Small intestine (tissue), 7 donors: Measurements from ENCODE around the gene GPR62. TPM values are rescaled to one million over a fixed set of nuclear protein-coding genes. Genes with fewer than 3 reads are reported as not detected.

Experiments
- DNase-seq, 2 donors: peaks; one replicate each; pipeline versions ENCODE4 v3.0.0 to v3.0.0-alpha.2; 2013
- FAIRE-seq: peaks from 2 replicates; lab custom pipeline; 2012; peaks lifted over from hg19 to GRCh38; lab: Jason Lieb, UNC
- H3K27ac ChIP-seq, 3 donors: one replicate each; pipeline ENCODE4 v1.5.1; 2013; ENCODE audit warnings: low read length in 2 of 3, mild to moderate bottlenecking in 2 of 3, control low read depth in 1 of 3, inconsistent platforms in 1 of 3, low read depth in 1 of 3, moderate library complexity in 1 of 3
- H3K27me3 ChIP-seq, 3 donors: one replicate each; pipeline ENCODE4 v1.6.1; 2013; ENCODE audit warnings: low read length in 3 of 3, inconsistent platforms in 1 of 3; ENCODE audit not compliant: control insufficient read depth in 3 of 3, insufficient read depth in 3 of 3
- H3K36me3 ChIP-seq, 3 donors: one replicate each; pipeline ENCODE4 v1.6.1; 2013; ENCODE audit warnings: low read length in 3 of 3, inconsistent platforms in 1 of 3, low read depth in 1 of 3, mild to moderate bottlenecking in 1 of 3, moderate library complexity in 1 of 3; ENCODE audit not compliant: control insufficient read depth in 3 of 3, insufficient read depth in 2 of 3
- H3K4me1 ChIP-seq, 3 donors: one replicate each; pipeline ENCODE4 v1.6.1; 2013; ENCODE audit warnings: low read length in 2 of 3, inconsistent platforms in 1 of 3, low read depth in 1 of 3, mild to moderate bottlenecking in 1 of 3, moderate library complexity in 1 of 3; ENCODE audit not compliant: control insufficient read depth in 3 of 3, insufficient read depth in 2 of 3
- H3K4me3 ChIP-seq, 3 donors: one replicate each; pipeline ENCODE4 v1.5.1; 2013; ENCODE audit warnings: low read length in 3 of 3, control low read depth in 1 of 3, inconsistent platforms in 1 of 3, low read depth in 1 of 3, mild to moderate bottlenecking in 1 of 3, moderate library complexity in 1 of 3
- H3K9me3 ChIP-seq, 2 donors: one replicate each; pipeline ENCODE4 v1.6.1; 2013; ENCODE audit warnings: low read depth in 1 of 2, low read length in 1 of 2; ENCODE audit not compliant: control insufficient read depth in 2 of 2, insufficient read depth in 1 of 2
- WGBS, 3 donors: extraction: QIAGEN DNeasy Blood & Tissue Kit; methylation state at CpG; one replicate each; pipeline ENCODE4 v1.1.7; 2013; 5-methylcytosine and 5-hydroxymethylcytosine counted together
- polyA plus RNA-seq, 4 donors: library from polyadenylated mRNA; stranded (reverse) in 3 of 4; unstranded in 1 of 4; fragments of 200-250 nt in 3 of 4; fragments of 120-200 nt in 1 of 4; gene quantifications; one replicate each; pipeline versions ENCODE4 v1.2.1 to v1.2.3, GENCODE V29; 2013
- donor health status: healthy with polysubstance abuse.
- donor health status: control.
- donor health status: control.
- donor health status: Bipolar disorder and iron deficiency.
- donor health status: healthy.

The GPR62 gene
- polyA plus RNA-seq, 4 donors: 0.09 to 0.10 TPM; not detected in 2

- WGBS, 3 donors: 95 to 96% (median 95%) methylated on average over 25 of the region's 25 CpGs
- H3K4me1 ChIP-seq: peaks cover 3 to 8% (median 4%) of the 10 kb centered on the region in 3 donors
- DNase-seq (no peak), FAIRE-seq (no peak)
- H3K4me3 ChIP-seq: no peak overlapping the region
- peaks cover 7 to 70% (median 11%) of the 10 kb centered on the region in 3 donors for H3K36me3 ChIP-seq
- no peaks in the 10 kb centered on the region for H3K9me3 ChIP-seq
- H3K27me3 ChIP-seq: no peaks in the 10 kb centered on the region
- no peak overlapping the region for H3K27ac ChIP-seq
Measured at GRCh38 chr3:51935886-51936755, 19.1 kb upstream of the GPR62 start.

- no peaks in the 10 kb centered on the region for H3K27me3 ChIP-seq
- no peaks in the 10 kb centered on the region for H3K9me3 ChIP-seq
- H3K36me3 ChIP-seq: peaks cover 7 to 67% (median 11%) of the 10 kb centered on the region in 3 donors
- FAIRE-seq: no peak
- WGBS, 3 donors: 84 to 88% (median 86%) methylated on average over 9 of the region's 9 CpGs
- no peak overlapping the region for H3K4me3 ChIP-seq
- peaks cover 3 to 8% (median 4%) of the 10 kb centered on the region in 3 donors for H3K4me1 ChIP-seq
- no peak overlapping the region for H3K27ac ChIP-seq
- no peak for DNase-seq
Measured at GRCh38 chr3:51937014-51937413, 18.2 kb upstream of the GPR62 start.

- Histone ChIP-seq H3K27me3 (no peaks in the 10 kb centered on the region), H3K4me3 (no peak overlapping the region), H3K4me1 (peaks cover 3 to 15% (median 4%) of the 10 kb centered on the region in 3 donors), H3K36me3 (peaks cover 7 to 62% (median 11%) of the 10 kb centered on the region in 3 donors), H3K27ac (no peak overlapping the region), H3K9me3 (no peaks in the 10 kb centered on the region)
- DNase-seq (no peak), FAIRE-seq (no peak)
- 88 to 98% (median 88%) methylated on average over 10 to 13 of the region's 13 CpGs for WGBS, 3 donors
Measured at GRCh38 chr3:51937611-51938450, 17.4 kb upstream of the GPR62 start.

- H3K4me3 ChIP-seq: no peak overlapping the region
- FAIRE-seq (no peak), DNase-seq (no peak)
- H3K9me3 ChIP-seq: no peaks in the 10 kb centered on the region
- H3K27me3 ChIP-seq: no peaks in the 10 kb centered on the region
- H3K36me3 ChIP-seq: peaks cover 4 to 51% (median 11%) of the 10 kb centered on the region in 3 donors
- peaks cover 3 to 22% (median 9%) of the 10 kb centered on the region in 3 donors for H3K4me1 ChIP-seq
- no peak overlapping the region for H3K27ac ChIP-seq
- 84 to 90% (median 87%) methylated on average over 9 of the region's 9 CpGs for WGBS, 3 donors
Measured at GRCh38 chr3:51938780-51939425, 16.3 kb upstream of the GPR62 start.

GRCh38 chr3:51940648-51941462, 14.3 kb upstream of the GPR62 start:
- Histone ChIP-seq H3K9me3 (no peaks in the 10 kb centered on the region), H3K36me3 (peaks cover 2 to 45% (median 8%) of the 10 kb centered on the region in 3 donors), H3K4me3 (peak overlapping the region; percentile 67 to 93 (median 68)), H3K4me1 (peaks cover 3 to 22% (median 9%) of the 10 kb centered on the region in 3 donors), H3K27me3 (no peaks in the 10 kb centered on the region), H3K27ac (peak overlapping the region in 1 of 3 donors; percentile 17)
- WGBS, 3 donors: 27 to 33% (median 31%) methylated on average over 13 of the region's 13 CpGs
- FAIRE-seq (no peak), DNase-seq (peak in 1 of 2 donors; percentile 25)

- DNase-seq (no peak), FAIRE-seq (no peak)
- H3K4me3 ChIP-seq: peak overlapping the region; percentile 67 to 93 (median 68)
- H3K36me3 ChIP-seq: peaks cover 2 to 42% (median 8%) of the 10 kb centered on the region in 3 donors
- WGBS, 3 donors: 0 to 1% (median 0%) methylated on average over 20 of the region's 20 CpGs
- no peaks in the 10 kb centered on the region for H3K27me3 ChIP-seq
- H3K9me3 ChIP-seq: no peaks in the 10 kb centered on the region
- H3K27ac ChIP-seq: peak overlapping the region in 2 of 3 donors; percentile 17 to 55
- H3K4me1 ChIP-seq: peaks cover 3 to 22% (median 9%) of the 10 kb centered on the region in 3 donors
Measured at GRCh38 chr3:51941463-51941797, 13.8 kb upstream of the GPR62 start.

GRCh38 chr3:51941798-51942602, 13.2 kb upstream of the GPR62 start, which contains the start of the genes PARP3 and RRP9:
Gene PARP3, plus strand, starts transcription at chr3:51942363. Its CDS starts 993 bp downstream, at chr3:51943356.
Gene RRP9, minus strand, starts transcription at chr3:51941904. Its CDS starts 37 bp downstream, at chr3:51941867.
- peaks cover 2 to 37% (median 3%) of the 10 kb centered on the region in 3 donors for H3K36me3 ChIP-seq
- peak within 1 kb of the TSS; percentile 93 to 97 (median 94) for H3K27ac ChIP-seq
- H3K4me3 ChIP-seq: peak within 1 kb of the TSS; percentile 67 to 93 (median 68)
- no peaks in the 10 kb centered on the region for H3K9me3 ChIP-seq
- H3K4me1 ChIP-seq: peaks cover 3 to 22% (median 9%) of the 10 kb centered on the region in 3 donors
- no peaks in the 10 kb centered on the region for H3K27me3 ChIP-seq
- DNase-seq: peak; percentile 100
- 1% methylated on average over 54 to 67 of the region's 67 CpGs for WGBS, 3 donors
- FAIRE-seq: peak; percentile 96
